Kidney (tissue), 14 donors: ENCODE measurements around the gene SMC1B. TPM values are rescaled to one million over a fixed set of nuclear protein-coding genes. Genes with fewer than 3 reads are reported as not detected.

Experiments used
- DNase-seq, 5 donors: peaks; one replicate each; pipeline ENCODE4 v3.0.0-alpha.2; 2013 to 2020
- FAIRE-seq: peaks from 2 replicates; lab custom pipeline; 2012; peaks lifted over from hg19 to GRCh38; lab: Jason Lieb, UNC
- H3K27ac ChIP-seq, 2 donors: one replicate each; pipeline ENCODE4 v1.7.0; 2013; ENCODE audit warnings: low read depth in 2 of 2, low read length in 2 of 2, inconsistent platforms in 1 of 2
- H3K27me3 ChIP-seq: one replicate; pipeline ENCODE4 v1.7.1; 2013; ENCODE audit warnings: low read length, inconsistent platforms; ENCODE audit not compliant: control insufficient read depth, insufficient read depth
- H3K36me3 ChIP-seq, 3 donors: one replicate each; pipeline versions ENCODE4 v1.7.0 to v1.7.1; 2013; ENCODE audit warnings: low read length in 3 of 3, control low read depth in 1 of 3, inconsistent platforms in 1 of 3; ENCODE audit not compliant: insufficient read depth in 3 of 3, control insufficient read depth in 2 of 3
- H3K4me1 ChIP-seq, 3 donors: one replicate each; pipeline versions ENCODE4 v1.7.0 to v1.7.1; 2013; ENCODE audit warnings: low read length in 3 of 3, inconsistent platforms in 1 of 3, low read depth in 1 of 3; ENCODE audit not compliant: control insufficient read depth in 2 of 3, insufficient read depth in 2 of 3
- H3K4me3 ChIP-seq, 3 donors: one replicate each; pipeline versions ENCODE4 v1.7.0 to v1.8.1; 2013; ENCODE audit warnings: low read length in 3 of 3, control low read depth in 1 of 3, inconsistent platforms in 1 of 3
- H3K9ac ChIP-seq, 3 donors: one replicate each; pipeline versions ENCODE4 v1.7.0 to v1.7.1; 2013; ENCODE audit warnings: low read length in 3 of 3, control low read depth in 1 of 3, inconsistent platforms in 1 of 3
- H3K9me3 ChIP-seq, 3 donors: one replicate each; pipeline versions ENCODE4 v1.7.0 to v1.7.1; 2013; ENCODE audit warnings: low read length in 3 of 3, control low read depth in 1 of 3, inconsistent platforms in 1 of 3; ENCODE audit not compliant: control insufficient read depth in 2 of 3, insufficient read depth in 1 of 3
- CTCF ChIP-seq: IDR thresholded peaks from 3 replicates; pipeline ENCODE4 v1.5.1; 2012; ENCODE audit warnings: mild to moderate bottlenecking, moderate library complexity, borderline replicate concordance; ENCODE audit not compliant: insufficient read depth; ENCODE audit errors: extremely low read depth
- intact Hi-C: fragments of 100-400 bp; cut with DNase I; formaldehyde crosslinking; loops from one replicate; pipeline ENCODE4 v1.11.1; 2022
- polyA plus RNA-seq: library from polyadenylated mRNA; stranded (reverse); fragments of 350-450 nt; fragmentation: Illumina TruSeq; extraction: RNeasy Lipid Tissue Mini Kit (QIAGEN cat#74804); gene quantifications from one replicate; pipeline ENCODE4 v1.2.3, GENCODE V29; 2014; ENCODE audit warnings: low read depth, low replicate concordance; ENCODE audit not compliant: insufficient read depth
- total RNA-seq: library from RNA; stranded (reverse); fragmentation: NEBNext Ultra II Directional; extraction: Animal tissue kit (Norgen Biotek cat#: 25700); gene quantifications from one replicate; pipeline ENCODE4 v1.2.1, GENCODE V29; 2021
- donor health status: control.
- donor health status: control.
- donor health status: control.
- donor health status: control.
- donor health status: control.
- donor health status: DM: yes; HTN: yes; CAD: no.
- donor health status: Normal renal cell carcinoma (clear cell type).

SMC1B gene
- total and polyA plus RNA-seq, 2 donors from 2014 or later, result not detected

GRCh38 chr22:45318168-45318557 is 95.2 kb downstream of the SMC1B start:
- H3K9ac ChIP-seq, result peak overlapping the region in 1 of 3 donors; percentile 2
- FAIRE-seq (no peak), DNase-seq (peak; percentile 69 to 92 (median 81))
- intact Hi-C loops, result no loop called here
- peaks cover 0 to 6% (median 1%) of the 10 kb centered on the region in 3 donors for H3K36me3 ChIP-seq
- peaks cover 0 to 2% (median 0%) of the 10 kb centered on the region in 3 donors for H3K4me1 ChIP-seq
- H3K27ac ChIP-seq, result peak overlapping the region; percentile 65 to 78
- H3K27me3 ChIP-seq, result no peaks in the 10 kb centered on the region
- H3K9me3 ChIP-seq, result no peaks in the 10 kb centered on the region
- no peak overlapping the region for H3K4me3 ChIP-seq
- TF ChIP-seq CTCF, result no peak

- FAIRE-seq, result no peak
- Histone ChIP-seq H3K9ac (peak overlapping the region in 1 of 3 donors; percentile 2), H3K36me3 (peaks cover 0 to 2% (median 0%) of the 10 kb centered on the region in 3 donors), H3K27ac (peak overlapping the region; percentile 11 to 65), H3K27me3 (no peaks in the 10 kb centered on the region), H3K4me1 (peaks cover 0 to 2% (median 0%) of the 10 kb centered on the region in 3 donors), H3K9me3 (no peaks in the 10 kb centered on the region), H3K4me3 (no peak overlapping the region)
- peak in 2 of 5 donors; percentile 34 to 54 for DNase-seq
- TF ChIP-seq CTCF, result peak; percentile 21
- intact Hi-C loops, result no loop called here
These were observed 95.7 kb downstream of the SMC1B start for GRCh38 chr22:45317551-45318167.

- intact Hi-C loops, result no loop called here
- DNase-seq, result no peak
- peaks cover 0 to 2% (median 0%) of the 10 kb centered on the region in 3 donors for H3K4me1 ChIP-seq
- peak overlapping the region in 1 of 2 donors; percentile 11 for H3K27ac ChIP-seq
- H3K9me3 ChIP-seq, result no peaks in the 10 kb centered on the region
- no peak for TF ChIP-seq CTCF
- FAIRE-seq, result no peak
- no peaks in the 10 kb centered on the region for H3K27me3 ChIP-seq
- H3K36me3 ChIP-seq, result no peaks in the 10 kb centered on the region
- H3K9ac ChIP-seq, result no peak overlapping the region
- H3K4me3 ChIP-seq, result no peak overlapping the region
These were observed 96.4 kb downstream of the SMC1B start for GRCh38 chr22:45316796-45317526.
